ENCODE measurements around the gene FAU.
"Not testable (repeated sequence)": the region's sequence is repeated elsewhere in the genome, so short reads cannot be mapped to it uniquely, and the experiment has no call there.

FAU gene

DNA sequence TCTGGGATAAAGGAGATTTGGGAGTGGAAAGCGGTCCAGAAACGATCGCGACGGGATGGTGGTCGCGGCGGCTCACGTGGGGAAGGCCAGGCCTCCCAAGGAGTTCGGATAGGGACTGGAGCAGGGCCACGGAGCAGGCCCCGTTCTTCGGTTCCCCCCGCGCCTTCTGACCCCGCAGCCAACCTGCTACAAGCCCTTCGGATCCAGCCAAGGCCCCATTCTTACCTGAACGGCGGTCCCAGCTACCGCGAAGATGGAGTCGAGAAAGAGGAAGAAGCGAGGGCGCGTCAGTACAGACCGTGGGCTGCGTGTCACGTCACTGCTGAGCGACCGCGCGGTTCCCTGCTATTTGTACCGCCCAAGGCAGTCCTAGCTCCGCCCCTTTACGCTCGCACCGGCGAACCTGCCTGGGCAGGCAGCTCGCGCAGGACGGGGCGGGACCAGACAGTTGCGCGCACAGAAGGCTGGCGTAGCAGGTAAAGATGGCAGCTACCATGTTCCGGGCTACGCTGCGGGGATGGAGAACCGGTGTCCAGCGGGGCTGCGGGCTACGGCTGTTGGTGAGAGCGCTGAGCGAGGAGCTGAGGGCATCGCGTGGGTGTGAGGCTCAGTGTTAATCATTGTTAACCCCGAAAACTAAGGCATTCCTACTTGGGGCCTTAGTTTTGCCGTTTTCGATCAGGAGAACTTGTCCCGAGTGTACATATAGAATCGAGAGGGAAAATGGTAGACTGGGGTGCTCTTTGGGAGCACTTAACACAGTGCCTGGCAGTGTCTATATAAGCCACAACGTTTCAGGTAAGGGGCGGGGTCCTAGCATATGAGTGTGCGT is at the start of gene FAU, which contains the start of gene MRPL49:
TSS of gene FAU (minus strand) at position 270 of the 832 bp plus-strand sequence. CDS start 321 bp downstream, outside the sequence.
TSS of gene MRPL49 (plus strand) at position 457 of the 832 bp plus-strand sequence. CDS start at position 483, 26 bp downstream.
- DNase-seq (ENCODE audit: low read depth) = peak; percentile 96

GRCh38 chr11:65170058-65170534 is 48.2 kb upstream of the FAU start, which contains the start of gene SPDYC:
SPDYC (plus strand) TSS chr11:65170233; CDS start chr11:65171358, 1,125 bp downstream.
- DNase-seq (ENCODE audit: low read depth) = no peak

GRCh38 chr11:65169164-65169641 is 47.3 kb upstream of the FAU start:
- DNase-seq (ENCODE audit: low read depth) = no peak

DNA sequence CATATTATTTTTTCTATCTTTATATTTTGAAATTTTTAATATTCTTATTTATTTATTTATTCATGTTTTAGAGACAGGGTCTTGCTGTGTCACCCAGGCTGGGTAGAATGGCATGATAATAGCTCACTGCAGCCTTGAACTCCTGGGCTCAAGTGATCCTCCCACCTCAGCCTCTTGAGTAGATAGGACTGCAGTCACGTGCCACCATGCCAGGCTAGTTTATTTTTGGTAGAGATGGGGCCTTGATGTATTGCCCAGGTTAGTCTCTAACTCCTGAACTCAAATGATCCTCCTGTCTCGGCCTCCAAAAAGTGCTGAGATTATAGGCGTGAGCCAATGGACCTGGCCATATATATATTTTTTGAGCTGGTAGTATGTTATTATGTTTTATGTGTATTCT is 45.7 kb upstream of the FAU start:
- DNase-seq (ENCODE audit: low read depth) = no peak

DNA sequence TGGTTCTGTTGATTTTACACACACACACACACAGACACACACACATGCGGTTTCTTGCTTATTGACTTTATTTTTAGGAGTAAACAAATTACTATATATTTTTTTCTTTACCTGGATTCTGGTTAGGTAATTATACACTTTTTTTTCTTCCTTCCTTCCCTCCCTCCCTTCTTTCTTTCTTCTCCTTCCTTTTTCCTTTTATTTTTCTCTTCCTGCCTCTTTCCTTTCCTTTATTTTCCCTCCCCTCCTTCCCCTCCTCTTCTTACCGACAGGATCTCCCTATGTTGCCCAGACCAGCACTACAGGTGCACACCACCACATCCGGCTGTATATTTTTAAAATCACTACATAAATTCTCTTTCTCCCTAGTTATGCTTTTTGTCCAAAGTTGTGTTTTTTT is 45.0 kb upstream of the FAU start:
- no peak for DNase-seq (ENCODE audit: low read depth)

- no peak for DNase-seq (ENCODE audit: low read depth)
Observed at GRCh38 chr11:65165410-65166317, 43.7 kb upstream of the FAU start.

GRCh38 chr11:65163684-65164083 is 41.8 kb upstream of the FAU start:
- DNase-seq (ENCODE audit: low read depth) = no peak

DNA sequence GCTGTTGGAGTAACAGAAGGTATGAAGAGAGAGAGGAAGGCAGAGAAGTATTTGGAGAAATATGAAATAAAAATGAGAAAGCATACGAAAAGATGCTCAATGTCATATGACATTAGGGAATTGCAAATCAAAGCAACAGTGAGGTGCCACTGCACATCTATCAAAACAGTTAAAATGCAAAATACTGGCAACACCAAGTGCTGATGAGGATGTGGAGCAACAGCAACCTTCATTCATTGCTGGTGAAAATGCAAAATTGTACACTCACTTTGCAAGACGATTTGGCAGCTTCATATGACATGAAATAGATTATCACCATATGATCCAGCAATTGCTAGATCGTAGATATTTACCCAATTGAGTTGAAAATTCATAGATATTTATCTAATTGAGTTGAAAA is 38.7 kb upstream of the FAU start:
- no peak for DNase-seq (ENCODE audit: low read depth)

- DNase-seq (ENCODE audit: low read depth) = no peak
Observed at GRCh38 chr11:65159012-65159411, 37.1 kb upstream of the FAU start.

GRCh38 chr11:65157336-65157735 is 35.4 kb upstream of the FAU start:
- no peak for DNase-seq (ENCODE audit: low read depth)

DNA sequence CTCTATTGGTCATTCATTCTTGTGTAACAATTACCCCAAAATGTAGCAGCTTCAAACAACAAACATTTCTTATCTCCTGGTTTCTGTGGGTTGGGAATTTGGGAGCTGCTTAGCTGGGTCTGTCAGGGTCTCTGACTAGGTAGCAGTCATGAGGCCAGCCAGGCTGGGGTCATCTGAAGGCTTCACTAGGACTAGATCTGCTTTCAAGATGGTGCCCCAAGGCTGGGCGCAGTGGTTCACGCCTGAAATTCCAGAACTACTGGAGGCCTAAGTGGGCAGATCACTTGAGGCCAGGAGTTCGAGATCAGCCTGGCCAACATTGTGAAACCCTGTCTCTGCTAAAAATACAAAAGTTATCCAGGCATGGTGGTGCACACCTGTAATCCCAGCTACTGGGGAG is 35.0 kb upstream of the FAU start:
- no peak for DNase-seq (ENCODE audit: low read depth)

GRCh38 chr11:65156256-65156655 is 34.3 kb upstream of the FAU start:
- DNase-seq (ENCODE audit: low read depth) = no peak

DNA sequence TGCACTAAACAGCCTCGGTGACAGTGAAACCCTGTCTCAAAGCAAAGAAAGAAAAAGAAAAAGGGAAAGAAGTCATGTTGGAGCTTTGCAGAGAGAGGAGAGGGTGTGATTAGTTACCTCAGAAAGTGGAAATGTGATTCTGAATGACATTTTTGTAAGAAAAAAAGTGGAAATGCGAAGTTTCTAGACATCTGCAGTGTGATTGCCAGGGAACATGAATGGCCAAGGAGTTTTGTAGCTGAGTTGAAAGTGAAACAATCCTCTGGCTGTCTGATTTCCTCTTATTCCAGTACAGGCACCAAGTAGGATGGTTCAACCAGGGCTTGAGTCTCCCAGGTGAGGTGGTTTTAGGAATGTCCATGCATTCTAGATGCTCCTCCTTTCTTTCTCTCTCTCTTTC is 30.2 kb upstream of the FAU start:
- no peak for DNase-seq (ENCODE audit: low read depth)

- no peak for DNase-seq (ENCODE audit: low read depth)
Observed at GRCh38 chr11:65151331-65151899, 29.5 kb upstream of the FAU start.

GRCh38 chr11:65150509-65151299 is 28.8 kb upstream of the FAU start:
- no peak for DNase-seq (ENCODE audit: low read depth)

GRCh38 chr11:65150131-65150508 is 28.2 kb upstream of the FAU start:
- DNase-seq (ENCODE audit: low read depth) = not testable (repeated sequence)

GRCh38 chr11:65148657-65149056 is 26.7 kb upstream of the FAU start:
- no peak for DNase-seq (ENCODE audit: low read depth)

GRCh38 chr11:65147352-65148075 is 25.6 kb upstream of the FAU start:
- no peak for DNase-seq (ENCODE audit: low read depth)

GRCh38 chr11:65141896-65142494 is 20.1 kb upstream of the FAU start:
- no peak for DNase-seq (ENCODE audit: low read depth)

- no peak for DNase-seq (ENCODE audit: low read depth)
Observed at GRCh38 chr11:65136515-65137096, 14.7 kb upstream of the FAU start.

Data from stimulated activated CD8-positive, alpha-beta memory T cell treated with anti-CD3 and anti-CD28 coated beads, Interleukin-7, amount 100 ng/mL, for 24 hours (primary cell).